ENCODE results near the gene ARHGDIG.
"Not testable (repeated sequence)": the region's sequence is repeated elsewhere in the genome, so short reads cannot be mapped to it uniquely, and the experiment has no call there.

ARHGDIG gene

GRCh38 chr16:264440-264951, 15.9 kb upstream of the ARHGDIG start:
- DNase-seq = no peak

GRCh38 chr16:265002-265529, 15.3 kb upstream of the ARHGDIG start:
- DNase-seq = no peak

GRCh38 chr16:265711-266110, 14.7 kb upstream of the ARHGDIG start:
- no peak for DNase-seq

GRCh38 chr16:266258-267164, 13.9 kb upstream of the ARHGDIG start:
- DNase-seq = no peak

GRCh38 chr16:267562-267961, 12.8 kb upstream of the ARHGDIG start:
- DNase-seq = not testable (repeated sequence)

GRCh38 chr16:268141-269053, 12.0 kb upstream of the ARHGDIG start:
- DNase-seq = no peak

GRCh38 chr16:269061-269796, 11.2 kb upstream of the ARHGDIG start:
- no peak for DNase-seq

GRCh38 chr16:270381-271255, 9.8 kb upstream of the ARHGDIG start:
- no peak for DNase-seq

- DNase-seq = no peak
Measured at GRCh38 chr16:272633-273546, 7.5 kb upstream of the ARHGDIG start.

GRCh38 chr16:273547-274421, 6.6 kb upstream of the ARHGDIG start:
- DNase-seq = no peak

- no peak for DNase-seq
Measured at GRCh38 chr16:275041-275641, 5.2 kb upstream of the ARHGDIG start.

- no peak for DNase-seq
Measured at GRCh38 chr16:275786-276232, 4.6 kb upstream of the ARHGDIG start, which contains the start of gene RGS11. RGS11 (minus strand) TSS chr16:275944; CDS start chr16:275911, 33 bp downstream.

- DNase-seq = no peak
Measured at GRCh38 chr16:276426-277077, 3.8 kb upstream of the ARHGDIG start.

- DNase-seq = peak; percentile 62
Measured at GRCh38 chr16:278863-279366, 1.5 kb upstream of the ARHGDIG start.

GRCh38 chr16:279531-279930, 860 bp upstream of the ARHGDIG start:
- no peak for DNase-seq

- DNase-seq = no peak
Measured at GRCh38 chr16:280005-280460, 358 bp upstream of the ARHGDIG start.

GRCh38 chr16:280991-281659, 734 bp downstream of the ARHGDIG start:
- no peak for DNase-seq

Measured in NCI-H1436 treated with DMSO at 0.1 percent for 48 hours (cell line).